ENCODE measurements around the gene RGS5. TPM values are rescaled to one million over a fixed set of nuclear protein-coding genes. Genes with fewer than 3 reads are reported as not detected.
A peak's percentile ranks its signal among the peaks of the same experiment; 100 is the strongest.

RGS5 gene
- total and polyA plus RNA-seq, 12 donors = 83.9 to 393 (median 176) TPM

- no peak for ATAC-seq
- Histone ChIP-seq H3K4me1 (peaks cover 0 to 22% (median 7%) of the 10 kb centered on the region in 9 donors), H3K27me3 (no peaks in the 10 kb centered on the region), H3K4me3 (no peak overlapping the region), H3K36me3 (no peaks in the 10 kb centered on the region), H3K9me3 (peaks cover 0 to under 1% (median 0%) of the 10 kb centered on the region in 11 donors), H3K27ac (no peak overlapping the region)
- no peak for DNase-seq
- no peak for TF ChIP-seq CTCF (IDR thresholded peaks at IDR 0.05)
- 91% methylated on average over 2 of the region's 2 CpGs for WGBS, 2 donors
- intact Hi-C loops (cut with DNase I) = no loop called here
Measured at GRCh38 chr1:163142152-163142551, 60.6 kb downstream of the RGS5 start.

- H3K4me1 ChIP-seq = peaks cover 0 to 22% (median 7%) of the 10 kb centered on the region in 9 donors
- WGBS, 2 donors = 81 to 93% methylated on average over 1 of the region's 1 CpG
- ATAC-seq = no peak
- no peaks in the 10 kb centered on the region for H3K27me3 ChIP-seq
- intact Hi-C loops (cut with DNase I) = no loop called here
- no peak overlapping the region for H3K27ac ChIP-seq
- TF ChIP-seq CTCF (IDR thresholded peaks at IDR 0.05) = no peak
- no peak for DNase-seq
- H3K36me3 ChIP-seq = no peaks in the 10 kb centered on the region
- peaks cover 0 to 6% (median 0%) of the 10 kb centered on the region in 11 donors for H3K9me3 ChIP-seq
- no peak overlapping the region for H3K4me3 ChIP-seq
Measured at GRCh38 chr1:163141556-163141955, 61.2 kb downstream of the RGS5 start.

GRCh38 chr1:163137556-163138265, 65.0 kb downstream of the RGS5 start:
- Histone ChIP-seq H3K4me3 (no peak overlapping the region), H3K36me3 (no peaks in the 10 kb centered on the region), H3K27ac (no peak overlapping the region), H3K27me3 (no peaks in the 10 kb centered on the region), H3K4me1 (no peaks in the 10 kb centered on the region), H3K9me3 (peaks cover 0 to 8% (median 0%) of the 10 kb centered on the region in 11 donors)
- no peak for TF ChIP-seq CTCF (IDR thresholded peaks at IDR 0.05)
- ATAC-seq (no peak), DNase-seq (no peak)
- WGBS, 2 donors = 86 to 89% methylated on average over 3 of the region's 3 CpGs
- intact Hi-C loops (cut with DNase I) = no loop called here

DNA sequence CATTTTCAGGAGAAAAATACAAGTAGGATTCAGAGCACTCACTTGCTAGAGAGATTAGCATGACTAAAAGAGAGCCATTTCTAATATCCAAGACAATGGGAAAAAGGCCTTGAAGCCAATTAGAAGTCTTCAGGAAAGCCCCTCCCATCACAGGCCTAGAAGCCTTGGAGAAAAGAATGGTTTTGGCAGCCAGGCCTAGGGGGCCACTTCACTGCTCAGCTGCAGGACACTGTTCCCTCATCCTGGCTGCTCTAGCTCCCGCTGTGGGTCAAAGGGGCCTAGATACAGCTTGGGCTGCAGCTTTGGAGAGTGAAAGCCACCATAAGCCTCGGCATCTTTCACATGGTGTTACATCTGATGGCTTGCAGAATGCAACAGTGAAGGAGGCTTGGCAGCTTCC, 70.7 kb downstream of the RGS5 start:
- intact Hi-C loops (cut with DNase I) = no loop called here
- ATAC-seq = no peak
- Histone ChIP-seq H3K9me3 (peaks cover 0 to 7% (median 0%) of the 10 kb centered on the region in 11 donors), H3K4me1 (peaks cover 0 to 8% (median 0%) of the 10 kb centered on the region in 9 donors), H3K27ac (peak overlapping the region in 1 of 10 donors; percentile 32), H3K36me3 (no peaks in the 10 kb centered on the region), H3K4me3 (no peak overlapping the region), H3K27me3 (no peaks in the 10 kb centered on the region)
- 74 to 91% methylated on average over 2 of the region's 2 CpGs for WGBS, 2 donors
- TF ChIP-seq CTCF (IDR thresholded peaks at IDR 0.05) = no peak
- DNase-seq = no peak

Data from heart right ventricle (tissue), 16 donors.